Measurements from ENCODE around the gene TRPM3.

- TF ChIP-seq CTCF (IDR thresholded peaks at IDR 0.05) = no peak
- TF ChIP-seq POLR2A (IDR thresholded peaks at IDR 0.05) = no peak
These were observed 554.7 kb downstream of the TRPM3 start for GRCh38 chr9:70566751-70567150.
